Measurements from ENCODE around the gene MLYCD. TPM values are rescaled to one million over a fixed set of nuclear protein-coding genes. Genes with fewer than 3 reads are reported as not detected.

MLYCD gene
- total RNA-seq, 5 donors from 2014 or later (not counting 1 experiment from before 2014, with no cell fraction given): 7.2 to 10.3 (median 9.1) TPM

DNA sequence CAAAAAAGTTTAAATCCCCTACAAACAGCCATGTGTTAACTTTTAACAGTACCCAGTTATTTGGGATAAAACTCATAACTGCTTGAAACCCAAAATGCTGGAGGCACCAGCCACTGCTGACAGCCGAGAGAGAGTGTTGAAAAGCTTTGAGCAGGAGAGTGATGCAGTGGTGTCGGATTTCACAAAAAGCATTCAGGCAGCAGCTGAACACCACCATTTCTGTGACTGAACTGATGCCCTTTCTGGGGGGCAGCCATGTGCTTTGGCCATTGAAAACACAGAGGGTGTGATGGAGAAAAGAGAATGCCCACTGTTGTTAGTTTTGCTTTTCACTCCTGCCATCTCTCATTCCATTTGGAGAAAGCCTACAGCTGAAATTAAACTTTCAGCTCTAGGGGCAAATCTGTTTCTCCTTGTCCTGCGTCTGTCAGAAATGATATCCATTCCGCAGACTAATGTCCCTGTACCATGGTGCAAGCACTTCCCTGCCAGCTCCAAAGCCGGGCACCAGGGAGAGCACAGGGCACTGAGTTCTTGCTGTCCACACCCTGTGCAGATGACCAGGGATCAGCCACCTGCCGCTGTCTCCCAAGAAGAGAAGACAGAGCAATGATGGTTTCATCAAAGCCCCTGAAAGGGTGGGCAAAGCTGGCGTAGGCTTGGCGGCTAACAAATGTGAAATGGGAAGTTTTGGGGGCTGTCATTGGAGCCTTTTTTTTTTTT is 16.6 kb upstream of the MLYCD start:
- Histone ChIP-seq H3K4me1 (ENCODE audit: control insufficient read depth in 1 of 2, extremely low read depth in 1 of 2, insufficient read depth in 2 of 2, low read length in 2 of 2) (no peaks in the 10 kb centered on the region), H3K27ac (ENCODE audit: low read length) (no peak overlapping the region), H3K27me3 (replicated peaks in 1 of 2; ENCODE audit: control insufficient read depth in 2 of 2, extremely low read depth in 1 of 2, insufficient read depth in 2 of 2, low read length in 1 of 2) (peaks cover 0 to 12% of the 10 kb centered on the region in 2 experiments), H3K36me3 (ENCODE audit: control insufficient read depth in 2 of 2, extremely low read depth in 1 of 2, insufficient read depth in 1 of 2, low read length in 1 of 2) (no peaks in the 10 kb centered on the region), H3K4me3 (ENCODE audit: control insufficient read depth in 1 of 2, extremely low read depth in 1 of 2, low read length in 1 of 2) (no peak overlapping the region), H3K9me3 (no peaks in the 10 kb centered on the region)
- CTCF ChIA-PET: no interaction called here
- peaks cover 0 to 5% (median 0%) of the 10 kb centered on the region in 3 donors for H3K9me3 Mint-ChIP-seq
- no peak overlapping the region for H3K4me3 Mint-ChIP-seq
- H3K4me1 Mint-ChIP-seq: no peaks in the 10 kb centered on the region
- WGBS (ENCODE audit: insufficient coverage): 88% methylated on average over 6 of the region's 8 CpGs
- ATAC-seq (replicated peaks in 1 of 4): no peak
- no peak overlapping the region for H3K27ac Mint-ChIP-seq
- POLR2A ChIA-PET: no interaction called here
- peaks cover 10 to 15% of the 10 kb centered on the region in 2 donors for H3K27me3 Mint-ChIP-seq
- no peak for DNase-seq
- no peaks in the 10 kb centered on the region for H3K36me3 Mint-ChIP-seq

DNA sequence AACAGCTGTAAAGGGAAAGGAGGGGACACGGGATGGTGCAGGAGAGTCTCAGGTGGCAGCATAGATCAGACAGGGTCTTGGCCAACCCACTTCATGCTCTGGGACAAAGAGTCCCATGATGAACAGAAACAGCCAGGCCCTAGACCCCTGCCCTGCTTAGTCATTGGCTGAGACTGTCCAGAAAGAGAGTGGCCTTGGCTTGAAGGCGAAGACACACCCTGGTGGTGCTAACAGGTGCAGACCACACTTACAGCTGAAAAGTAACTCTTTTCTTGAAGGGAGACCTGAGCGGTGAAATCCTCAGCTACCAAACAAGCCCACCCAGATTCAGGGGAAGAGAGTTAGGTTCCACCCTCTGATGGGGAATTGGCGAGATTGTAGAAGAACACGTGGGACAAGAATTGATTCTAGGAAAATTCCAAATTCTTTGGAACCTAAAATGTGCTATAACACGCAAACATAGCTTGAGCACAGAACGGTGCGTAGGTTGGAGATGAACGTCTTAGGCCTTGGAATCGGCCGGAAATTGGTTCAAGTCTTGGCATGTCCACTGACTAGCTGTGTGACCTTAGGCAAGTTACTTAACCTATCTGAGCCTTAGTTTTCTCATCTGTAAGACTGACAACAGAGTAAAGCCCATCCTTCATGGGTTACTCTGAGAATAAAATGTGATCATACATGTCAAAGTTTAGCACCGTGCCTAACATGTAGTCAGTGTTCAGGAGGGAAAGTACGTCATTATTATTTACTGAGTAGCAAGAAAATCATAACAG is 12.5 kb upstream of the MLYCD start:
- no peaks in the 10 kb centered on the region for H3K4me1 ChIP-seq (ENCODE audit: control insufficient read depth in 1 of 2, extremely low read depth in 1 of 2, insufficient read depth in 2 of 2, low read length in 2 of 2)
- Mint-ChIP-seq H3K9me3 (peaks cover 0 to 6% (median 5%) of the 10 kb centered on the region in 3 donors), H3K27ac (no peak overlapping the region), H3K36me3 (peaks cover under 1% of the 10 kb centered on the region), H3K27me3 (peaks cover 7 to 12% of the 10 kb centered on the region in 2 donors), H3K4me3 (no peak overlapping the region), H3K4me1 (no peaks in the 10 kb centered on the region)
- DNase-seq (no peak), ATAC-seq (replicated peaks in 1 of 4) (no peak)
- no peak overlapping the region for H3K4me3 ChIP-seq (ENCODE audit: control insufficient read depth in 1 of 2, extremely low read depth in 1 of 2, low read length in 1 of 2)
- peaks cover 0 to 10% of the 10 kb centered on the region in 2 experiments for H3K27me3 ChIP-seq (replicated peaks in 1 of 2; ENCODE audit: control insufficient read depth in 2 of 2, extremely low read depth in 1 of 2, insufficient read depth in 2 of 2, low read length in 1 of 2)
- H3K9me3 ChIP-seq: no peaks in the 10 kb centered on the region
- H3K27ac ChIP-seq (ENCODE audit: low read length): no peak overlapping the region
- H3K36me3 ChIP-seq (ENCODE audit: control insufficient read depth in 2 of 2, extremely low read depth in 1 of 2, insufficient read depth in 1 of 2, low read length in 1 of 2): no peaks in the 10 kb centered on the region
- POLR2A ChIA-PET: no interaction called here
- CTCF ChIA-PET: interaction anchor here in 1 of 2 donors (1.1 kb wide), 1 partner anchor 59 kb away, joined by 3 read pairs; no protein-coding TSS in a partner anchor
- WGBS (ENCODE audit: insufficient coverage): 92% methylated on average over 9 of the region's 13 CpGs

DNA sequence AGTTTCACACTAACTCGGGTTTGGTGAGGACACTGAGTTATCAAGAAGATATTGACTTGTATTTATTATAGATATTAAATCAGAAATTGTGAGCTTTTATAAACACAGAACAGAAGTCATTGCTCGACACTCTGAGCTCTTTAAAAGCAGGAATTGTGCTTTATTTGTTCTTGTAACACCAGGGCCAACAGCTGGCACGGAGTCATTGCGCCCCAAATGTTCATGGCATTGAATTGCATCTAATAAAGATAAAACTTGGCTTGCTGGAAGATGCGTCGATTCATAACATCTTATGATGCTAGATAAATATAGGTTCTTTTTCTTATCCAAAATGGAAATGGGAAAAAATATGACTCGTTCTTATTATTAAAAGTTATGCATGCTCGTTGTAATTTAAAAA is 11.8 kb upstream of the MLYCD start:
- DNase-seq (no peak), ATAC-seq (replicated peaks in 1 of 4) (no peak)
- CTCF ChIA-PET: interaction anchor here (0.5 to 1.1 kb wide), 2 partner anchors 59 to 72 kb away, joined by 3 read pairs; no protein-coding TSS in a partner anchor
- peaks cover 3% of the 10 kb centered on the region for H3K36me3 Mint-ChIP-seq
- peaks cover 6 to 12% of the 10 kb centered on the region in 2 donors for H3K27me3 Mint-ChIP-seq
- H3K4me1 ChIP-seq (ENCODE audit: control insufficient read depth in 1 of 2, extremely low read depth in 1 of 2, insufficient read depth in 2 of 2, low read length in 2 of 2): no peaks in the 10 kb centered on the region
- 63% methylated on average over 3 of the region's 8 CpGs for WGBS (ENCODE audit: insufficient coverage)
- no peak overlapping the region for H3K4me3 ChIP-seq (ENCODE audit: control insufficient read depth in 1 of 2, extremely low read depth in 1 of 2, low read length in 1 of 2)
- H3K27me3 ChIP-seq (replicated peaks in 1 of 2; ENCODE audit: control insufficient read depth in 2 of 2, extremely low read depth in 1 of 2, insufficient read depth in 2 of 2, low read length in 1 of 2): peaks cover 0 to 12% of the 10 kb centered on the region in 2 experiments
- H3K36me3 ChIP-seq (ENCODE audit: control insufficient read depth in 2 of 2, extremely low read depth in 1 of 2, insufficient read depth in 1 of 2, low read length in 1 of 2): no peaks in the 10 kb centered on the region
- H3K9me3 ChIP-seq: no peaks in the 10 kb centered on the region
- no peaks in the 10 kb centered on the region for H3K4me1 Mint-ChIP-seq
- H3K9me3 Mint-ChIP-seq: peaks cover 3 to 11% (median 4%) of the 10 kb centered on the region in 3 donors
- POLR2A ChIA-PET: no interaction called here
- H3K27ac ChIP-seq (ENCODE audit: low read length): no peak overlapping the region
- no peak overlapping the region for H3K27ac Mint-ChIP-seq
- H3K4me3 Mint-ChIP-seq: no peak overlapping the region

DNA sequence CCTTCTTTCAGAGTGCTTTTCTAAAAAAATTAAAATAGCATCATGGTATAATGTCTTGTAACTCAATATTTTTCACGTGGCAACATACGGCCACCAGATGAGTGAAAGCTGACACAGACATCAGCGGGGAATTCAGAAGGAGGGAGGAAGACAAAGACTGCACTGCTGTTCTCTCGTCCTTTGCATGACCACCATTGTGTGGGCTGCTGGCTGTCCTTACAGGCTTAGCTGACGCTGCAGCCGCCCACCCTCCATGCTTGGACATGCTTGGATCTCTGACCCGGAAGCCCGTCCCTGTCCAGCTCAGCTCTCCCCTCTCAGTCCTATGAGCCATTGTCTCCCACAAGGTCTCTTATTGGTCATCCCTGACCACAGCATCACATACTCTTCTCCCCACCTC is 11.4 kb upstream of the MLYCD start:
- peaks cover 3% of the 10 kb centered on the region for H3K36me3 Mint-ChIP-seq

DNA sequence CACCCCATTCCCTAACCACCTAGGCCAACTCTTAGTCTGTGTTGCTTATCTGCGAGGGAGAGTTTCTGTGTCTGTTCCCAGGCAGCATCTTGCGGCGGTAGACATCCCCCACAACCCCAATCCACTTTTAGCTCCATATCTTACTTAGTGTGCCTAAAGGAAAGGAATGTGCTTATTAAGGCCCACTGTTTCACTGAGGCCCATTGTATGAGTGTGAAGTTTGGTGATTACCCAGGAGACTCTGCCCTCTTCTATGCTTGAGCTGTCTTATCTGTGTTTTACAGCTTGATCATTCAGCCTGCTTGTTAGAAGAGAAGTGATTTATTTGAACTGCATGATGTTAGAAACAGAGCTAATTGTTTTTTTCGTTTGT is 10.3 kb upstream of the MLYCD start:
- peaks cover 3 to 11% (median 4%) of the 10 kb centered on the region in 3 donors for H3K9me3 Mint-ChIP-seq
- H3K36me3 ChIP-seq (ENCODE audit: control insufficient read depth in 2 of 2, extremely low read depth in 1 of 2, insufficient read depth in 1 of 2, low read length in 1 of 2): no peaks in the 10 kb centered on the region
- no peaks in the 10 kb centered on the region for H3K9me3 ChIP-seq
- H3K4me1 Mint-ChIP-seq: no peaks in the 10 kb centered on the region
- POLR2A ChIA-PET: no interaction called here
- H3K27me3 Mint-ChIP-seq: peaks cover 6 to 12% of the 10 kb centered on the region in 2 donors
- H3K4me1 ChIP-seq (ENCODE audit: control insufficient read depth in 1 of 2, extremely low read depth in 1 of 2, insufficient read depth in 2 of 2, low read length in 2 of 2): no peaks in the 10 kb centered on the region
- WGBS (ENCODE audit: insufficient coverage): no CpG with 5 or more reads among the region's 4 CpGs
- peaks cover 3% of the 10 kb centered on the region for H3K36me3 Mint-ChIP-seq
- DNase-seq: no peak
- H3K27me3 ChIP-seq (replicated peaks in 1 of 2; ENCODE audit: control insufficient read depth in 2 of 2, extremely low read depth in 1 of 2, insufficient read depth in 2 of 2, low read length in 1 of 2): peaks cover 0 to 17% of the 10 kb centered on the region in 2 experiments
- no peak overlapping the region for H3K4me3 ChIP-seq (ENCODE audit: control insufficient read depth in 1 of 2, extremely low read depth in 1 of 2, low read length in 1 of 2)
- CTCF ChIA-PET: no interaction called here
- no peak for ATAC-seq (replicated peaks in 1 of 4)
- H3K27ac ChIP-seq (ENCODE audit: low read length): no peak overlapping the region
- H3K4me3 Mint-ChIP-seq: no peak overlapping the region
- no peak overlapping the region for H3K27ac Mint-ChIP-seq

More for the DNA sequence above, 11.4 kb upstream of the MLYCD start:
- H3K27me3 ChIP-seq (replicated peaks in 1 of 2; ENCODE audit: control insufficient read depth in 2 of 2, extremely low read depth in 1 of 2, insufficient read depth in 2 of 2, low read length in 1 of 2): peaks cover 0 to 13% of the 10 kb centered on the region in 2 experiments
- H3K4me1 ChIP-seq (ENCODE audit: control insufficient read depth in 1 of 2, extremely low read depth in 1 of 2, insufficient read depth in 2 of 2, low read length in 2 of 2): no peaks in the 10 kb centered on the region
- Mint-ChIP-seq H3K27ac (no peak overlapping the region), H3K4me1 (no peaks in the 10 kb centered on the region), H3K9me3 (peaks cover 3 to 11% (median 4%) of the 10 kb centered on the region in 3 donors), H3K27me3 (peaks cover 6 to 12% of the 10 kb centered on the region in 2 donors), H3K4me3 (no peak overlapping the region)
- CTCF ChIA-PET: interaction anchor here in 1 of 2 donors (0.5 kb wide), 1 partner anchor 73 kb away, joined by 3 read pairs; no protein-coding TSS in a partner anchor
- no peak overlapping the region for H3K4me3 ChIP-seq (ENCODE audit: control insufficient read depth in 1 of 2, extremely low read depth in 1 of 2, low read length in 1 of 2)
- no peak overlapping the region for H3K27ac ChIP-seq (ENCODE audit: low read length)
- POLR2A ChIA-PET: no interaction called here
- H3K9me3 ChIP-seq: no peaks in the 10 kb centered on the region
- no peak for ATAC-seq (replicated peaks in 1 of 4)
- DNase-seq: no peak
- 73% methylated on average over 8 of the region's 8 CpGs for WGBS (ENCODE audit: insufficient coverage)
- no peaks in the 10 kb centered on the region for H3K36me3 ChIP-seq (ENCODE audit: control insufficient read depth in 2 of 2, extremely low read depth in 1 of 2, insufficient read depth in 1 of 2, low read length in 1 of 2)

DNA sequence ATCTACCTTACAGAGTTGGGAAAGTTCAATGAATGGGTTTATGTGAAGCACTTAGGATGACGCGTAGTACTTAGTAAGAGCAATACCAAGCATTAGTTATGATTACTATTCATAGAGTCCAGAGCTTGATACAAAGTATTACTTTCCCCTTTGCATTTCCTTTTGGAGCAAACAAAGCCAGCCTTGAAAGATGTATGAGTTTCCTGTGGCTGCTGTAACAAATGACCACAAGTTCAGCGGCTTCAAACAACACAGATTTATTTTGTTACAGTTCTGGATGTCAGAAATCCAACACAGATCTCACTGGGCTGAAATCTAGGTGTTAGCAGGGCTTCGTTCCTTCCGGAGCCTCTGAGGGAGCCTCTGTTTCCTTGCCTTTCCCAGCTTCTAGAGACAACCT is 8.6 kb upstream of the MLYCD start:
- Mint-ChIP-seq H3K27ac (no peak overlapping the region), H3K27me3 (peaks cover 10 to 14% of the 10 kb centered on the region in 2 donors), H3K4me3 (no peak overlapping the region), H3K36me3 (peaks cover 3% of the 10 kb centered on the region), H3K9me3 (peaks cover 3 to 11% (median 4%) of the 10 kb centered on the region in 3 donors), H3K4me1 (no peaks in the 10 kb centered on the region)
- Histone ChIP-seq H3K36me3 (ENCODE audit: control insufficient read depth in 2 of 2, extremely low read depth in 1 of 2, insufficient read depth in 1 of 2, low read length in 1 of 2) (no peaks in the 10 kb centered on the region), H3K27me3 (replicated peaks in 1 of 2; ENCODE audit: control insufficient read depth in 2 of 2, extremely low read depth in 1 of 2, insufficient read depth in 2 of 2, low read length in 1 of 2) (peaks cover 0 to 17% of the 10 kb centered on the region in 2 experiments), H3K4me3 (ENCODE audit: control insufficient read depth in 1 of 2, extremely low read depth in 1 of 2, low read length in 1 of 2) (no peak overlapping the region), H3K27ac (ENCODE audit: low read length) (no peak overlapping the region), H3K4me1 (ENCODE audit: control insufficient read depth in 1 of 2, extremely low read depth in 1 of 2, insufficient read depth in 2 of 2, low read length in 2 of 2) (no peaks in the 10 kb centered on the region), H3K9me3 (no peaks in the 10 kb centered on the region)
- DNase-seq: no peak
- WGBS (ENCODE audit: insufficient coverage): 82% methylated on average over 2 of the region's 5 CpGs
- CTCF ChIA-PET: no interaction called here
- ATAC-seq (replicated peaks in 1 of 4): no peak
- POLR2A ChIA-PET: no interaction called here

Measured in T-cell (primary cell).